MM.1S (cell line): ENCODE measurements around the gene LRRC66.

ENCODE experiments used
- EZH2 ChIP-seq: fragments of 300-600 bp; sonication (generic); optimal IDR thresholded peaks from 2 replicates; pipeline ENCODE3; 2017; ENCODE audit warnings: low read depth, mild to moderate bottlenecking, antibody characterized with exemption, low read length, mixed read lengths
- EZH2phosphoT487 ChIP-seq: fragments of 300-600 bp; sonication (generic); IDR thresholded peaks from 2 replicates; pipeline ENCODE4 v1.6.1; 2018; ENCODE audit warnings: antibody characterized with exemption, low read length
- TF ChIP-seq, protein P1 (sequence below): fragments of 300-600 bp; sonication (generic); IDR thresholded peaks from 2 replicates; pipeline ENCODE4 v1.5.1; 2016; ENCODE audit warnings: antibody characterized with exemption, low read length, mixed read lengths

DNA sequence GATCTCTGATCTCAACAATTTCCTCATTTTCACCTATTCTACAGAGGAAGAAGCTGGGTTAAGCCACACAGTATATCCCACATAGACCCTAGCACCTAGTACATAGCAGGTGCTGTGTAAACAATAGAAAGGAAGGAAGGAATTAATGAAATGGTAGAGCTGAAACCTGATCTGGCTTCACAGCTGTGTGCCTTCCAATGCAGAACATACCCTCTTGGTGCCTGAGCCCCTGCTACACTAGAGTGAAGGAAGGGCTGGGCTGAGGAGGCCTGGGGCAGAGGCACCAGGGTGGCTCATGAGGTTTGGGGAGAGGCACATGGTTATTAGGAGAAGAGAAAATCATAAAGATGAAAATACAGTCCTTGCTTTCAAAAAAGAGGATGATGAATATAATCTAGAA is 21.3 kb downstream of the LRRC66 start:
- TF ChIP-seq, protein P1, sequence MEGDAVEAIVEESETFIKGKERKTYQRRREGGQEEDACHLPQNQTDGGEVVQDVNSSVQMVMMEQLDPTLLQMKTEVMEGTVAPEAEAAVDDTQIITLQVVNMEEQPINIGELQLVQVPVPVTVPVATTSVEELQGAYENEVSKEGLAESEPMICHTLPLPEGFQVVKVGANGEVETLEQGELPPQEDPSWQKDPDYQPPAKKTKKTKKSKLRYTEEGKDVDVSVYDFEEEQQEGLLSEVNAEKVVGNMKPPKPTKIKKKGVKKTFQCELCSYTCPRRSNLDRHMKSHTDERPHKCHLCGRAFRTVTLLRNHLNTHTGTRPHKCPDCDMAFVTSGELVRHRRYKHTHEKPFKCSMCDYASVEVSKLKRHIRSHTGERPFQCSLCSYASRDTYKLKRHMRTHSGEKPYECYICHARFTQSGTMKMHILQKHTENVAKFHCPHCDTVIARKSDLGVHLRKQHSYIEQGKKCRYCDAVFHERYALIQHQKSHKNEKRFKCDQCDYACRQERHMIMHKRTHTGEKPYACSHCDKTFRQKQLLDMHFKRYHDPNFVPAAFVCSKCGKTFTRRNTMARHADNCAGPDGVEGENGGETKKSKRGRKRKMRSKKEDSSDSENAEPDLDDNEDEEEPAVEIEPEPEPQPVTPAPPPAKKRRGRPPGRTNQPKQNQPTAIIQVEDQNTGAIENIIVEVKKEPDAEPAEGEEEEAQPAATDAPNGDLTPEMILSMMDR, result no peak
- TF ChIP-seq EZH2 (no peak), EZH2phosphoT487 (no peak)
